DMS79 (cell line): Measurements from ENCODE around the gene GRK2.
"Not testable (repeated sequence)": the region's sequence is repeated elsewhere in the genome, so short reads cannot be mapped to it uniquely, and the experiment has no call there.

Experiments
- DNase-seq: peaks from one replicate; lab custom pipeline; 2025; lab: John Stamatoyannopoulos, UW

Gene GRK2

DNA sequence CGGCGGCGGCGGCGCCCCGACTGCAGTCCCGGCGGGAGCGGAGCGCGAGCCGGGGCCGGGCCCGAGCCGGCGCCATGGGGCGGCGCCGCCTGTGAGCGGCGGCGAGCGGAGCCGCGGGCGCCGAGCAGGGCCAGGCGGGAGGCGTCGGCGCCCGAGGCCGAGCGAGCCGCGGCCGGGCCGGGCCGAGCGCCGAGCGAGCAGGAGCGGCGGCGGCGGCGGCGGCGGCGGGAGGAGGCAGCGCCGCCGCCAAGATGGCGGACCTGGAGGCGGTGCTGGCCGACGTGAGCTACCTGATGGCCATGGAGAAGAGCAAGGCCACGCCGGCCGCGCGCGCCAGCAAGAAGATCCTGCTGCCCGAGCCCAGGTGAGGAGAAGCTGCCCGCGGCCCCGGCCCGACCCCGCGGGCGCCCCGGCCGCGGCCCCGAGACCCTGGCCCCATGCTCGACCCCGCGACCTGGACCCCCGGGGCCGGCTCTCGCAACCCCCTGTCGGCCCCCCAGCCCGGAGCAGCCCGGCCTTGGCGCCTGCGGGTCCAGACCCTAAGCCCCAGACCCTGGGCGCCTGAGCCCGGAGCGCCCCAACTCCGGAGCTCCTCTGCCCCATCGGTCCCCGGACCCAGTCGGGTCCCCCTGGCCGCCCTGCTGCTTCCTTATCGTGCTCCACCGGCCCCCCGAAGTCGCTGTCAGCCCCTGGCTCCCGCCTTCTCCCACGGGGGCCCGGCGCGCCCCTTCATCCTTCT lies at the start of gene GRK2:
TSS of gene GRK2 (plus strand) at position 25 of the 739 bp plus-strand sequence. CDS start at position 252, 227 bp downstream.
- peak; percentile 26 for DNase-seq

DNA sequence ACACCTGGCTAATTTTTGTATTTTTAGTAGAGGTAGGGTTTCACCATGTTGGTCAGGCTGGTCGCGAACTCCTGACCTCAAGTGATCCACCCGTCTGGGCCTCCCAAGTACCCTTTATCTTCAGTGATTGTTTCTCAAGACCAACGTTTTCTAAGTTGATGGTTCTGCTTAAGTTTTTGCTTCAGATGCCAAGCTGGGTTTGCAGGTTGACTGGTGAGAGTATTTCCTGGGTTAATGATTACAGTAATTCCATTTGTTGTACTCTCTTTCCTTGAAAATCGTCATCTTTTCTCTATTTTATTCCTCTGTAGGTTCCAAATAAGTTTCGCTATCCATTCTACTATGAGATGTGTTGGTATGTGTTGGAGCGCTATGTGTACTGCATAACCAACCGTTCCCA lies 38.5 kb upstream of the GRK2 start:
- DNase-seq: no peak

- DNase-seq: no peak
These were observed 35.9 kb upstream of the GRK2 start for GRCh38 chr11:67230406-67230805.

GRCh38 chr11:67230886-67231285 lies 35.4 kb upstream of the GRK2 start:
- DNase-seq: no peak

GRCh38 chr11:67233584-67234190 lies 32.6 kb upstream of the GRK2 start:
- DNase-seq: no peak

GRCh38 chr11:67234571-67234970 lies 31.7 kb upstream of the GRK2 start:
- DNase-seq: not testable (repeated sequence)

DNA sequence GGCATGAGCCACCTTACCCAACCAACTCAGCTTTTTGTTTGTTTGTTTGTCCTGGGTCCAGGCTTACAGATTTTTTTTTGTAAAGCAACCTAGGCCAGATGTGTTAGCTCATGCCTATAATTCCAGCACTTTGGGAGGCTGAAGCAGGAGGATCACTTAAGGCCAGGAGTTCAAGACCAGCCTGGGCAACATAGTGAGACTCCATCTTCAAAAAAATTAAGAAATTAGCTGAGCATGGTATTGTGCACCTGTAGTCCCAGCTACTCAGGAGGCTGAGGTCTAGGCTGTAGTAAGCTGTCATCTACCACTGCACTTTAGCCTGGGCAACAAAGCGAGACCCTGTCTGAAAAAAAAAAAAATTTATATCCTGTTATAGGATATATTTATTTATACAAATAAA lies 28.7 kb upstream of the GRK2 start:
- DNase-seq: no peak

DNA sequence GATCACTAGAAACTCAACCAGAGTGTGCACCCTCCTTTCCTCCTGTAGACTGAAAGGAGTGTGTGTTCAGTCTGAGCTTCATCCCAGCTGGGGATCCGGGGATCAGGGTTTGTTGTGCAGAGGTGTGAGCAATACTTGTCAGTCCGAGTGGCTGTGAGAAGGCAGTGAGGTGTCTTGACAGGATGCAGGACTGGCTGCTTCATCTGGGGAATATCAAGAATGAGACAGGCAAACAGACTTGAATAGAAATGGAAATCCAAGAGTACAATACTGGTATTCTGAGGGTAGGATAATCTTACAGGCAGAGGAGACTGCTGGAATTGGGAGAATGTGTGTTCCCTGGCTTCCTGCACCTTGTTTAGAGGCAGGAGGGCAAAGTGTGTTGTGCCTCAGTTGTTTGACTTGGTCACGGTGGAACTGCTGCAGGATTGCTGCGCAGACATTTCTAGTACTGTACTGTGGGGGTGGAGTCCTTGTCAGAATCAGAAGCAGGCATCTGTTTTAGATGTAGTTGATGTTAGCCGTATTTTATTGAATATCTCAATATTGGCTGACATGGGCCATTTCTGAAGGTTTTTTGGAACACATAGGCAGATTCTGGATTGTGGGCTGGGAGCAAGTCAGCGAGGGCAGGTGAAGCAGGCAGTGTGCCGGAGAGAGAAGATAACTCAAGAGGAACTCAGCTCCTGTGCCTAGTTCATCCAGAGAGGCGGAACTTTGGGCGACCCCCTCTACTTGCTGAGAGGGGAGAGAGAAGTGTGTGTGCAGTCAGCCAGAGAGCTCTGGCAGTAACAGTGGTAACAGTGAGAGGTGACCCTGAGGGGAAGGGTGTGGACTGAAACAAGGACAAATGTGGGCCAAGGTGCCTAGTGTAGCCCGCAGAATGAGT lies 27.1 kb upstream of the GRK2 start:
- DNase-seq: no peak

DNA sequence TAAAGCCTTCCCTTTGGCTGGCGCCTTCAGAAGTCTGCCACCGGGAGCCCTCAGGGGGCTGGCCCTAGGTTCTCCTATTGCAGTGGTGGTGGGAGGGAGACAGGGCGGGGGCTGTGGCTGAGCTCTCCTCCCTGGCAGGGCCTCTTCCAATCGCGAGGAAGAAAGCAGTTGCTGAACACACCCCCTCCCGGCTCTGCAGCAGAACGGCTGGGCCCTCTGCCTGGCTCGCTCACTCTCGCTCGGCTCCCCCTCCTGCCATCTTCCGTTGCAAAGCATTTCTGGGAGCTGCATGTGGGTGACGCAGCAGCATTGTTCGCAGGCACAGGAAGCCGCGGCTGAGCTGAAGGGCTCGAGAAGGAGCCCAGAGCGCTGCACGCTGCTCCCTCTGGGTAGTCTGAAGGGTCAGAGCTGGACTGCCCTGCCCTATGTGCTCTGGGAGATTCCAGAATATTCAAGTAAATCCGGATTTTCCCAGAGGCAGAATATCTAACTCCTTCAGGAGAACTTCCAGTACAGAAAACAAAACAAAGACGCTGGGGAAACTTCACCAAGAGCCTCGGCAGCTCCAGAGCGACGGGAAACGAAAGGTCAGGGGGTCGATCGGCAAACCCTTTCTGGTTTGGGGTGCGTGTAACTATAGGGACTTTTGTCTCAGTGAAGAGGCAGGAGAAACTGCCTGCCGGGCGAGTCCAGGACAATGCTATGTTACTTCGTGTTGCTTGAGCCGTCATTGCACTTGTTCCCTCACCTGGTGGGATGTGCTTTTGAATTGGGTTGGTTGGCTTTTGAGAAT lies 26.3 kb upstream of the GRK2 start:
- DNase-seq: peak; percentile 97

- peak; percentile 21 for DNase-seq
These were observed 25.5 kb upstream of the GRK2 start for GRCh38 chr11:67240576-67241389.

DNA sequence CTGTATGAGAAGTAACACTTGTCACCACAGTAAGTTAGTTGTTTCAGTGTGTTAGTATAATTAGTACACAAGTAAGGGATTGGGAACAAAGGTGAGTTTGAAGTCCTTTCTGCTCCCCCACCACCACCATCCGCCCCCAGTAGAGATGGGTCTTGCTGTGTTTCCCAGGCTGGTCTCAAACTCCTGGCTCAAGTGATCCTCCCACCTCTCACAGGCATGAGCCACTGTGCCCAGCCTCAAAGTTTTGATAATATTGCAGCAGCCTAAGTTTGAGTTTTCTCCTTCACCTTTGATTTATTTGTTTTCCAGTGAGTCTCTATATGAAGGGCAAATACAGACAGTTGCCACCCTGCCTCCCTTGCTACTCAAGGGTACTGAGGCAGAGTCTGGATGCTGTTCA lies 23.7 kb upstream of the GRK2 start:
- no peak for DNase-seq

DNA sequence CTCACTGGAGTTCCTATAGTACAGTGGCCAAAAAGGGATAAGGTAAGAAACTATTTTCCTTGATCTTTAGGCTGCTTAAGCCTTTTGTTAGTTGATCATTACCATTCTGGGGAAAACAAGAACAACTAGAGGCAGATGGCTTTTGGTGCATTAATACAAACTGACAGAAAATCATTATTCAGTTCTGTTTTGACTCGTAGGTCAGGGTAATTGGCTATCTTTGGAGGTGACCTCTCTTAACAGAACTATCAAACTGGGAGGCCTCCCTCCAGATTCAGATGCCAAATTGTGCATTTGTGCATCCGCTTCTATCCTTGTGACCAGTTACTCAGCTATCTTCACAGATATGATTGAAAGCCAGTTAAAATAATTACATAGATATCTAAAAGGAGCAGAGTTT lies 23.2 kb upstream of the GRK2 start:
- DNase-seq: no peak

GRCh38 chr11:67245046-67245445 lies 21.2 kb upstream of the GRK2 start:
- DNase-seq: no peak

GRCh38 chr11:67247946-67248550 lies 18.2 kb upstream of the GRK2 start:
- no peak for DNase-seq

DNA sequence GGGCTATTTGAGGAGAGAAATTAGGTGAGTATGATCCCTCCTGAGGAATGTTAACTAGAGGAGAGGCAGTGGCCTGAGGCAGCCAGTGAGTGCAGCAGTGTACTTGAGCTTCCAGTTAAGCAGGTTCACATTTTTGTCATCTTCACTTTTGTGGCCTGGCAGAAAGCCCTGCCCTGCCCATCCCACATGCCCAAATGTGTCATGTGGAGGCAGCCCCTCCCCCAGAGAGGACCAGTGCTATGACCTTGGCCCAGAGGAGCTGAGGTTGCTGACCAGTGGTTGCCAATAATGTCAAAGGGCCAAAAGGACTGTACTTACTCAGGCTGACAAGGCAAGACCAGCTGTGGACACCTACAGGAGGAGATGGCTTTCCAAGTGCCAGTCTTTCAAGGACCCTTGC lies 17.6 kb upstream of the GRK2 start:
- DNase-seq: no peak

DNA sequence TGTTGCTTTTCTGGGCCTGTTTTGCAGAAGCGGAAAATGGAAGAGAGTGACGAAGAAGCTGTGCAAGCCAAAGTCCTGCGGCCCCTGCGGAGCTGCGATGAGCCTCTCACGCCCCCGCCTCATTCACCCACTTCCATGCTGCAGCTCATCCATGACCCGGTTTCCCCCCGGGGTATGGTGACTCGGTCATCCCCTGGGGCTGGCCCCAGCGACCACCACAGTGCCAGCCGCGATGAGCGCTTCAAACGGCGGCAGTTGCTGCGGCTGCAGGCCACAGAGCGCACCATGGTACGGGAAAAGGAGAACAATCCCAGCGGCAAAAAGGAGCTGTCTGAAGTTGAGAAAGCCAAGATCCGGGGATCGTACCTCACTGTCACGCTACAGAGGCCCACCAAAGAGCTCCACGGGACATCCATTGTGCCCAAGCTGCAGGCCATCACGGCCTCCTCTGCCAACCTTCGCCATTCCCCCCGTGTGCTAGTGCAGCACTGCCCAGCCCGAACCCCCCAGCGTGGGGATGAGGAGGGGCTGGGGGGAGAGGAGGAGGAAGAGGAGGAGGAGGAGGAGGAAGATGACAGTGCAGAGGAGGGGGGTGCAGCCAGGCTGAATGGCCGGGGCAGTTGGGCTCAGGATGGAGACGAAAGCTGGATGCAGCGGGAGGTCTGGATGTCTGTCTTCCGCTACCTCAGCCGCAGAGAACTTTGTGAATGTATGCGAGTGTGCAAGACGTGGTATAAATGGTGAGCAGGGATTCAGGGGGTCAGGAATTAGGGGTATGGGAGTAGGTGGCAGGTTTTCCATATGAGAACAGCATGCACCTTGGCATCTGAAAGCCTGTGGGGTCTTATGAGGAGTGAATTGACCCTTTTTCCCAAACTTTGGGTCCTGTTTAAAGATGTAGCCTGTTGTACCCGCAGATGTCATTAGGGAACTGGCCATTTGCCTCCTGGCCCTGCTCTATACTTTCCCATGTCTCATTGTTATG lies 15.9 kb upstream of the GRK2 start:
- DNase-seq: no peak

GRCh38 chr11:67251841-67252240 lies 14.4 kb upstream of the GRK2 start:
- DNase-seq: no peak

GRCh38 chr11:67252831-67253239 lies 13.4 kb upstream of the GRK2 start:
- no peak for DNase-seq

GRCh38 chr11:67253872-67254624 lies 12.2 kb upstream of the GRK2 start:
- no peak for DNase-seq
